Panc1 (cell line): ENCODE results near the gene H3-3A. TPM values are rescaled to one million over a fixed set of nuclear protein-coding genes. Genes with fewer than 3 reads are reported as not detected.

Experiments
- ATAC-seq: fragments of 200-7000 bp; cut with Tn5 transposase; 2 replicates; pipeline ENCODE4 v1.9.1; 2020; ENCODE audit warnings: mild to moderate bottlenecking, moderate library complexity
- BruUV-seq: library from RNA; stranded (reverse); fragments of 400-500 nt; replicated peaks from 2 replicates; lab custom pipeline; 2021; lab: Mats Ljungman, UMichigan
- CTCF ChIA-PET: fragments of 300-600 bp; sonication (Branson Sonifier 250); formaldehyde crosslinking; loops from one replicate; lab custom pipeline; 2022; ENCODE audit warnings: antibody characterized with exemption; lab: Charles Lee
- POLR2A ChIA-PET: fragments of 300-600 bp; sonication (Branson Sonifier 250); formaldehyde crosslinking; loops from one replicate; lab custom pipeline; 2022; ENCODE audit warnings: antibody characterized with exemption; lab: Charles Lee
- DNase-seq: peaks from one replicate; pipeline ENCODE4 v3.0.0-alpha.2; 2010; ENCODE audit warnings: low read depth, low spot score
- H3K27ac ChIP-seq: 2 replicates; pipeline ENCODE4 v1.5.1; 2011; ENCODE audit warnings: mild to moderate bottlenecking, low read length, inconsistent platforms
- H3K27me3 ChIP-seq: fragments of 200-500 bp; sonication (Bioruptor generic); 2 replicates; pipeline ENCODE4 v1.6.0; 2014; ENCODE audit warnings: low read length, inconsistent platforms; ENCODE audit not compliant: control insufficient read depth, insufficient read depth
- H3K36me3 ChIP-seq: fragments of 200-500 bp; sonication (Bioruptor generic); 2 replicates; pipeline ENCODE4 v1.5.1; 2014; ENCODE audit warnings: inconsistent platforms, mild to moderate bottlenecking, low read length, moderate library complexity; ENCODE audit not compliant: control insufficient read depth, insufficient read depth
- H3K4me1 ChIP-seq: 2 replicates; pipeline ENCODE4 v1.5.1; 2011; ENCODE audit warnings: inconsistent platforms, mild to moderate bottlenecking, low read length, moderate library complexity; ENCODE audit not compliant: control insufficient read depth, insufficient read depth
- H3K4me3 ChIP-seq, 2 experiments: 2 replicates each; pipeline ENCODE4 v1.5.1; 2011 to 2012; ENCODE audit warnings: low read depth in 2 of 2, low read length in 2 of 2, mild to moderate bottlenecking in 2 of 2, inconsistent platforms in 1 of 2, moderate library complexity in 1 of 2
- H3K9me3 ChIP-seq: fragments of 200-500 bp; sonication (Bioruptor generic); 2 replicates; pipeline ENCODE4 v1.5.1; 2014; ENCODE audit warnings: low read depth, mild to moderate bottlenecking, inconsistent platforms, low read length, moderate library complexity; ENCODE audit not compliant: control insufficient read depth, insufficient read depth
- CTCF ChIP-seq: fragments of 450-650 bp; IDR thresholded peaks from 2 replicates; pipeline ENCODE4 v1.5.1; 2017; ENCODE audit warnings: mild to moderate bottlenecking
- POLR2AphosphoS5 ChIP-seq: IDR thresholded peaks from 2 replicates; pipeline ENCODE4 v1.6.1; 2012; ENCODE audit warnings: mild to moderate bottlenecking, low read depth, low read length, moderate library complexity
- REST ChIP-seq, 2 experiments: IDR thresholded peaks; 2 replicates each; pipeline ENCODE4 v1.6.1; 2011 to 2012; ENCODE audit warnings: low read depth in 2 of 2, control low read depth in 1 of 2, low read length in 1 of 2, mild to moderate bottlenecking in 1 of 2, moderate library complexity in 1 of 2; ENCODE audit not compliant: insufficient read depth in 1 of 2
- SIN3A ChIP-seq: IDR thresholded peaks from 2 replicates; pipeline ENCODE4 v1.6.1; 2012; ENCODE audit warnings: low read depth, mild to moderate bottlenecking, low read length, moderate library complexity, borderline replicate concordance; ENCODE audit not compliant: insufficient read depth
- TCF7L2 ChIP-seq: IDR thresholded peaks from 2 replicates; pipeline ENCODE4 v1.6.1; 2011; ENCODE audit warnings: mild to moderate bottlenecking, low read depth, low read length, inconsistent platforms
- in situ Hi-C: cut with HindIII; loops from 2 replicates; pipeline ENCODE4 v1.10.0; 2016; ENCODE audit warnings: low sequenced_read_pairs, low pct_unique_long_range_greater_than_20kb
- intact Hi-C: fragments of 100-400 bp; cut with micrococcal nuclease; formaldehyde crosslinking; loops from one replicate; pipeline ENCODE4 v1.10.0; 2022; ENCODE audit not compliant: unreplicated experiment
- total RNA-seq: library from RNA; stranded (reverse); gene quantifications from one replicate; pipeline ENCODE4 v1.2.1, GENCODE V29; 2021; ENCODE audit not compliant: unreplicated experiment

H3-3A gene
- total RNA-seq, 1 experiment from 2014 or later: 404 TPM

- CTCF ChIA-PET: interaction anchor here (0.5 kb wide), 2 partner anchors 20 to 88 kb away, joined by 3 to 7 read pairs; no protein-coding TSS in a partner anchor
- Histone ChIP-seq H3K4me1 (0 out of 2 replicates have a peak, but pooled peaks cover 2% of the 10 kb centered on the region), H3K9me3 (no peaks in the 10 kb centered on the region), H3K27ac (no peak overlapping the region), H3K27me3 (no peaks in the 10 kb centered on the region), H3K4me3 (no peak overlapping the region), H3K36me3 (no peaks in the 10 kb centered on the region)
- POLR2A ChIA-PET: interaction anchor here (0.7 kb wide), 1 partner anchor 54 kb away, joined by 11 read pairs; no protein-coding TSS in a partner anchor
- TF ChIP-seq POLR2AphosphoS5 (no peak), CTCF (no peak), REST (IDR thresholded peaks at IDR 0.05; ENCODE audit: insufficient read depth in 1 of 2, low read depth in 2 of 2, low read length in 1 of 2) (no peak), TCF7L2 (no peak), SIN3A (no peak)
- in situ Hi-C loops: no loop called here
- intact Hi-C loops: no loop called here
- ATAC-seq (no peak), DNase-seq (no peak)
- BruUV-seq: no TSS peak
Measured at GRCh38 chr1:226054519-226055327, 7.8 kb upstream of the H3-3A start.

GRCh38 chr1:226059709-226060108 is 2.8 kb upstream of the H3-3A start:
- no TSS peak for BruUV-seq
- CTCF ChIA-PET: no interaction called here
- H3K9me3 ChIP-seq: no peaks in the 10 kb centered on the region
- intact Hi-C loops (loop anchor here (10.0 kb wide), 1 partner anchor 585 kb away; no protein-coding TSS in a partner anchor), in situ Hi-C loops (no loop called here)
- no peak overlapping the region for H3K4me3 ChIP-seq
- TF ChIP-seq REST (IDR thresholded peaks at IDR 0.05; ENCODE audit: insufficient read depth in 1 of 2, low read depth in 2 of 2, low read length in 1 of 2): no peak
- TF ChIP-seq POLR2AphosphoS5: no peak
- TF ChIP-seq TCF7L2: no peak
- TF ChIP-seq CTCF: no peak
- no peak for TF ChIP-seq SIN3A
- DNase-seq: no peak
- peaks cover 9% of the 10 kb centered on the region for H3K36me3 ChIP-seq
- no peak overlapping the region for H3K27ac ChIP-seq
- H3K4me1 ChIP-seq: peaks cover 10% of the 10 kb centered on the region
- no peak for ATAC-seq
- POLR2A ChIA-PET: no interaction called here
- H3K27me3 ChIP-seq: no peaks in the 10 kb centered on the region
